HG03521 (cell line): Measurements from ENCODE around the gene APBB2.
A peak's percentile ranks its signal among the peaks of the same experiment; 100 is the strongest.

Experiments
- ATAC-seq: cut with Tn5 transposase; IDR thresholded peaks from one replicate; pipeline ENCODE4 v1.9.1; 2021; ENCODE audit warnings: mild to moderate bottlenecking, moderate library complexity; ENCODE audit not compliant: unreplicated experiment

Gene APBB2

DNA sequence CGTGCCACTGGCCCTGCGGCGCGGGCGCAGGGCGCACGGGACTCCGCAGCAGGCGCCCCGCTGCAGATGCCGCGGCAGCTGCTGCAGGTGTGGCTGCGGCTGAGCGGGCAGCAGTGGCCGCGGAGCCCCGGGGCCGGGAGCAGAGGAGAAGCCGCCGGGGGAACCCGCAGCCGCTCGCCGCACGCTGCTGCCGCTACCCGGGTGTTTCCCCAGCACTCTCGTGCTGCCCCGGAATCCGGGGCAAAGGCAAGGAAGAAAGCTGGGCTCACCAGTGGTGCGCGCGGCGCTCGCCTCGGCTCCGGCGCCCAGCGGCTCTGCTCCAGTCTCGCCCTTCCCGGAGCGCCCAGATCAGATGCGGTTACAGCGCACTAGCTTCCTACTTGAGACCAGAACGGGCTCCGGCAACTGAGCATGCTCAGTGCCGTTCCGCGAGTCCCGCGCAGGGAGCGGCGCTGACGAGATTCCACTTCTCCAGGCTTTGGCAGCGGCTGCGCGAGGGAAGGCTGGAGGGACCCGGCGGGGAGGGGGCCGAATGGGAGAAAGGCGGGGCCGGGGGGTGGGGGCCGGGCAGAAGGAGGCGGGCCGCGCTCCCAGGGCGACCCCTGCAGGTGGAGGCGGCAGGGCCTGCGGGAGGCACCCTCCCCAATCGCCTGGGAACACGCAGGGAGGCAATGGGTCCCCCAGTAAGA lies at the start of gene APBB2:
TSS of gene APBB2 (minus strand) at position 407 of the 689 bp plus-strand sequence. CDS start 181,288 bp downstream, outside the sequence.
- ATAC-seq: peak; percentile 42

DNA sequence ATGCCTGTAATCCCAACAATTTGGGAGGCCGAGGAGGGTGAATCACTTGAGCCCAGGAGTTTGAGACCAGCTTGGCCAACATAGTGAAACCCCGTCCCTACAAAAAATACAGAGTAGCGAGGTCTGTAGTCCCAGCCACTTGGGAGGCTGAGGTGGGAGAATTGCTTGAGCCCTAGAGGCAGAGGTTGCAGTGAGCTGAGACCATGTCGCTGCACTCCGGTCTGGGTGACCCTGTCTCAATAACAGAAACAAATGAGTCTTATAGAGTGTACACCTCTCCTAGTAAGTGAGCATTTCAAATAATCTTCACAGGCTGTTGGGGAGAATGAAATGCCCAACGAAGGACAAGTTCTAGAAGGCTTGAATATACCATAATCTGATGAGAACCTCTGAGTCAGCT lies 47.9 kb upstream of the APBB2 start:
- no peak for ATAC-seq

DNA sequence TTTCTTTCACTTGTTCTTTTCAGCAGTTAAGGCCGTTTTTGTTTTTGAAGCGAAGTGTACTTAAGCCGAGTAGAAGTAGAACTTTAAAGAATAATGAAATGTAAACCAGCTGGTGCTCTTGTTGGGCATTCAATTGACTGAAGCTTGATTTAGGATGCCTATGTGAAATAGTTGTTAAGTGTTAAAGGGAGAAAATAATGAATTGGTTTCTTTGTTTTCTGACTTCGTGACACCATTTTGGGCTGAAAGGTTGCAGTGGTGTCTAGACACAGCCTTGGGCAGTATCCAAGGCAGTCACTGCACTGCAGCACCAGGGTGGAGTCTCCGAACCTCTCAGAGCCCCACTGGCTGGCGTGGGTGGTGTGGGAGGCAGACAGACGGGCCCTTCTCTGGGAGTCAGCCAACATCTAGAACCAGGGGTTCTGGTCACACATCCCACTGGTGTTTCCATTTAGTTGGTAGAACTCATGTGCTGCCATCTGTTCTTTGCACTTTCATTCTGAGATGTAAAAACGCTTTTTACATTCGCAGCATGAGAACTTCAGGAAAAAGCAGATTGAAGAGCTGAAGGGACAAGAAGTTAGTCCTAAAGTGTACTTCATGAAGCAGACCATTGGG lies 45.9 kb upstream of the APBB2 start:
- ATAC-seq: no peak

DNA sequence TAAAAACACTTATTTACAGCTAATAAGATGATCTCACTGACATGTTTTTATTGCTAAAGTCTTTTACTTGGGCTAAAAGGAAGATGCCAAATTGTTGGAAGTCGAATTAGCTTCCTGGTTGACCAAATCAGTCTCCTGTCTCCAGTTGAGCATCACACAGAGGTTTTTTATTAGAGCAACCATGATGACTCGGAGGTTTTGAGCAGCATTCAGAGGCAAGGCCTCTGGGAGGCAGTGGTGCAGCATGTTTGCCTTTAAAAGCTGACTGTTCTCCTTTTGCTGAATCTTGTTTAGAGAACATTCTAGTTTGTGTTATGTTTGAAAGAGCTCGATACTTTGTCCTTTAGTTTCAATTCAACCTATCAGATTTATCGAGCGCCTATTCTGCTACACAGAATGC lies 44.4 kb upstream of the APBB2 start:
- no peak for ATAC-seq

DNA sequence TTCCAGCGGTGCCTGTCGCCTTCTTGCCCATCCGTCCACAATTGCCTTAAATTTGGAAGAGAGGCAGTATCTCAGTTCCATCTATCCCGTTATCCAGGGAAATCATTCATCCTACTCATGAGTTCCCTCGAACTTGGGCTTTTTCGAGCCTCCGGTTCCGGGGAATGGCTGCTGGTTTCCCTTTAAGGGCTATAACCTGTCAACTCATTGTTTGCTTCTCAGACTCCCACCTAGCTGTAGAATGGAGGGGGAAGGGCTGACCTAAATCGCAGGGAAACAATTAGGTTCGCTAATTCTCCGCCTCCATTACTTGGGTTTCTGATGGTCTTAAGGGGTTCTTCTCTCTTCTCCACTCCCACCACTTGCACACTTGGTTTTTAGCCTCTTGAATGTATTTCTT lies 43.6 kb upstream of the APBB2 start:
- no peak for ATAC-seq

DNA sequence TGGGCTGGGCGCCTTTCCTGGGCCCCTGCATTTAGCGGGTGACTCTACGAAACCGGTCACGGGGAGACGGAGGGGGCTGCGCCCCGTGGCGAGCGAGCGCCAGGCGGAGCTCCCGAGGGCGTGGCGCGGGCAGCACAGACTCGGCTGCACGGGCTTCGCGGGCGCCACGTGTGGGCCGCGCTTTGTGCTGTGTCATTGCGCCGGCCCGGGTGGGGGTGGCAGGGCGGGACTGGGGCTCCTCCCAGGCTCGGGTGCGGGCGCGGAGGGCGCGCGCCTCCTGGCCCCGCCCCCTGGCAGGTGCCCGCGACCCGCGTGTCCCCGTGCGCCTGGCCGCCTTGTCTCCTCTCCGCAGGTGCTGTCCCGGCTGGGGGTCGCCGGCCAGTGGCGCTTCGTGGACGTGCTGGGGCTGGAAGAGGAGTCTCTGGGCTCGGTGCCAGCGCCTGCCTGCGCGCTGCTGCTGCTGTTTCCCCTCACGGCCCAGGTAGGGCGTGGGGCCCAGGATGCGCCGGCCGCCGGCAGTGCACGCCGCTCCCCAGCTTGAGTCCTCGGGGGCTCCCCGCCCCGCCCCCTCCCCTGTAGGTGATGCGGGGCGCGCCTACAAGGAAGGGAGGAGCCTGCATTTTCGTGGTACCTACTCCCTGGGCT lies 43.0 kb upstream of the APBB2 start:
- ATAC-seq: peak; percentile 58

DNA sequence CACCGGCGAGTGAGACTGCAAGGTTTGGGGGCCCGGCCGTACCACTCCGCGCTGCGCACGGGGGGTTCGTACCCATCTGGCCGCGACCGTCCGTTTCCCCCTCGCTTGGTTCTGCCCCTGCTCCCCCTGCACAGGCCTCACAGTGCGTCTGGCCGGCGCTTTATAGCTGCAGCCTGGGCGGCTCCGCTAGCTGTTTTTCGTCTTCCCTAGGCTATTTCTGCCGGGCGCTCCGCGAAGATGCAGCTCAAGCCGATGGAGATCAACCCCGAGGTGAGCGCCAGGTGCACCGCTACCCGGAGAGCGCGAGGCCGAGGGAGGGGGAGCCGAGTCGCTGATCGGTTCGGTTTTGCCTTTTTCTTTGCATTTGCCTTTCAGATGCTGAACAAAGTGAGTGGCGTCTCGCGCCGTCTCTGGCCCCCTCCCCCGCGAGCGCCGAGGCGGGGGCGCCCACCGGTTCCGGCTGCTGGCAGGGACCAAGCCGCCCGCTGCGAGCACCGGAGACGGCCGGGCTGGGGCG lies 42.5 kb upstream of the APBB2 start, which contains the start of gene UCHL1:
TSS of gene UCHL1 (plus strand) at position 189 of the 517 bp plus-strand sequence. CDS start at position 238, 49 bp downstream.
- peak; percentile 43 for ATAC-seq

DNA sequence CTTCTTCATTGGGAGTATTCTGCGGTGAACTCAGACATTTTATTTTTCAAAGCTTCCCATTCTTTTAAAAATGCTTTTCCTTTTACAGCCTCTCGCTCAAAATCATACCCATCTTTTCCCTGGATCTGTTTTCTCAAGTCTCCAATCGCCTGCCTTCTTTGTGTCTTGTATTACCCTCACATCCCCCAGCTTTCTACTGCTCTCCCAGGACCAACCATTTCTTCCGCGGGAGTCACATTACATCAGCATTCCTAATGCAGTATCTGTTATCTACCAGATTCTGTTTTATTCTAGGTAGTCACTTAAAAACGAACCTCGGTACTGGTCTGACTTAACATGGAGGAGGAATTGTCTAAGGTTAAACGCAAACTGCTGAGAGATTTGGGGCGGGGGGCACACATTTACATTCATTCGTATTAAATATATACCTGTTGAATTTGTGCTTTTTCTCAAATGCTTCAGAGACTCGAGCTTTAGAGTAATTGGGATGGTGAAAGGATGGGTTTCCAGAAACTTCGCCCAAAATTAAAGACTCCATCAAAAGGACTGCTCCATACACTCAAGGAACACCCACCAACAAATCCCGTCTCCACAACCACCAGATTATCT lies 41.9 kb upstream of the APBB2 start:
- no peak for ATAC-seq

DNA sequence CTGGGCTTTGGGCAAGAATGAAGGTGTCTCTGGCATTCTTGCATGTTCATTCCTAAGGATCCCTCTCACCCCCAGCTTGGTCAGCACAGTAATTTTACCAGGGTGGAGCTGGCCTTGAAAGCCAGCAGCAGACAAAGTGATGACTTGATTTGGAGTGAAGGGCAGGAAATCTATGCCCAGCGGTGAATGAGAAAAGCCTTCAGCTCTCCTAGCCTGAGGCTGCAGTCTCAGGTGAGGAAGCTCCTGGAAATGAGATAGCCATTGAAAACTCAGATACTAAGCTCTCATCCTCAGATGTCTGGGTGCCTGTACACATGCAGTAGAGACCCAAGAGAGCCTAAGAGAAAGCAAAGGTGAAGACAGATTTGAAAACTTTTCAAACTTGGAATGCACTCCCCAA lies 31.6 kb upstream of the APBB2 start:
- ATAC-seq: no peak

DNA sequence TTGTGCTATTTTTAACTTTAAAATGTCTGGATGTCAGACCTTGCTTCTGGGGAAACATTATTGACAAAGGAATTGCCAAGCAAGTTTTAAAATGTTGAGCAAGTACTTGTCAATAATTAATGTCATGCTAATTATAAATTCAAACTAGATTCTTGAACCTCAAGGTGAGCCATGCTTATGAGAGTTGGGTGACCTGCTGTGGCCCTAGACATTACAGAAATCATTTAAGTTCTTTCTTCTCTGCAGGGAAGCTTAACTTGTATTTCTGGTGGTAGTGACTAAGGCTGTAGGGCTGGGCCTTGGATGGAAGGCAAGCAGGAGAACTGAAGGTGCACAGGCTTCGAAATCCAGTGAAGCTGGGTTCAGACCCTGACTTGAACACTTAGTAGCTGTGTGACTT lies 27.6 kb upstream of the APBB2 start:
- ATAC-seq: no peak

DNA sequence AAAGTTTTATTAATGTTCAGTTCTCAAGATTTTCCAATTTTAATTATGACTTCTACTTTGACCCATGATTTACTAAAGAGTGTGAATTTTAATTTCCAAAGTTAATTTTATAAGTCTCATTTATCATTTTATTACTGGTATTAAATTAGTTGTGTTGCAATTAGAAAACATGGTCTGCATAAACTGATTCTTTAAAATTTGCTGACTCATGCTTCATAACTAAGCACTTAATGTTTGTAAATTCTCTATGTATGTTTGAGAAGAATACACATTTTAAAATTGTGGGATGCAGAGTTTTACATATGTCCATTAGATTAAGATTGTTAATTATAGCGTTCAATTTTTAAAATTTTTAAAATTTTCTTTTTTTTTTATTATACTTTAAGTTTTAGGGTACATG lies 22.2 kb upstream of the APBB2 start:
- no peak for ATAC-seq

DNA sequence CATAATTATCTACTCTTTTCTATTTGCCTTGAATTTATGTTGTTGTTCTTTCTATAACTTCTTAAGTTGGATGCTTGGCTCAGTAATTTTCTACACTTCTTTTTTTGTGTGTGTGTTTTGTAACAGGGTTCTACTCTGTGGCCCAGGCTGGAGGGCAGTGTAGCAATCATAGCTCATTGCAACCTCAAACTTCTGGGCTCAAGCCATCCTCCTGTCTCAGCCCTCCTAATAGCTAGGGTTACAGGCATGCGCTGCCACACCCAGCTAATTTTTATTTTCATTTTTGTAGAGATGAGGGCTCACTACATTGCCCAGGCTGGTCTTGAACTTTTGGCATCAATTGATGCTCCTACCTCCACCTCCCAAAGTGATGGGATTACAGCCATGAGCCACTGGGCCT lies 21.7 kb upstream of the APBB2 start:
- ATAC-seq: no peak

DNA sequence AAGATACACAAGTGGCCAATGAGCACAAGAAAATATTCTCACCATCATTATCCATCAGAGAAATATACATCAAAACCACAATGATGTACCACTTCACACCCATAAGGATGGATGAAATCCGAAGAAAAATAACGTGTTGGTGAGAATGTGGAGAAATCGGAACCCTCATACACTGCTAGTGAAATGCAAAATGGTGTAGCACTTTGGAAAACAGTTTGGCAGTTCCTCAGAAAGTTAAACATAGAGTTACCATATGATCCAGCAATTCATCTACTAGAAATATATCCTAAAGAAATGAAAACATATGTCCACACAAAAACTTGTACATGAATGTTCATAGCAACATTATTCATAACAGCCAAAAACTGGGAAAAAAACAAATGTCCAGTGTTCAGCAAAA lies 18.5 kb upstream of the APBB2 start:
- ATAC-seq: no peak

DNA sequence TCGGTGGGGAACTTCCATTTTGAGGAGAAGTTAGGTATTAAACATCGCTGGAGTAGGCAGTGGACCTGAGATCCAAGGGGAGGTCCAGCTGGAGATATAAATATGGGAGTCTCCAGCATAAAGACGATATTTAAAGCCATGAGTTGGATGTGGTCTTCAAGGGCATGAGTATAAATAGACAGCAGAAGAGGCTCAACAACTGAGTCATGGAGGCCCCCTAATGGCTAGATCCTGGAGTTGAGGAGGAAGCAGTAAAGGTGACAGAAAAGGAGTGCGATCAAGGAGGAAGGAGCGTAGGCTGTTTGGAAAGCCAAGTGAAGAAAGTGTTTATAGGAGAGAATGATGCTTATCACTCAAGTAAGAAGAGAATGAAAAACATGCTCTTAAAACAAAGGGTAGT lies 18.1 kb upstream of the APBB2 start:
- no peak for ATAC-seq

DNA sequence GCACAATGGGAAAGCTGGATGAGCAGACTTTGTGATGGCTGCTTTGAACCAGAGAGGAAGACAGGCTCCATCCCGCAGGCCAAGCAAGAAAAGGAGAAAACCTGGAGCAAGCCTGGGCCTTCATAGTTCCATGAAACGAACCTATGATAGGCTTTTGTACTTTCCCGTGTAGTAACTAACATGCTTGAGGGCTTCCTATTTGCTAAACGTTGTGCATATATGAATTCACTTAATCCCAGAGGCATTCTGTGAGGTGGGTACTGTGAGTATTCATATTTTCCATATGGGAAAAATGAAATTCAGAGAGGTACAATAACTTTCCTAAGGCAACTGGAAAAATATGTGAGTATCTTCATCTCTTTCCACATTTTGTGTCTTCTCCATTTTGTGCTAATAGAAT lies 13.6 kb upstream of the APBB2 start:
- ATAC-seq: no peak

DNA sequence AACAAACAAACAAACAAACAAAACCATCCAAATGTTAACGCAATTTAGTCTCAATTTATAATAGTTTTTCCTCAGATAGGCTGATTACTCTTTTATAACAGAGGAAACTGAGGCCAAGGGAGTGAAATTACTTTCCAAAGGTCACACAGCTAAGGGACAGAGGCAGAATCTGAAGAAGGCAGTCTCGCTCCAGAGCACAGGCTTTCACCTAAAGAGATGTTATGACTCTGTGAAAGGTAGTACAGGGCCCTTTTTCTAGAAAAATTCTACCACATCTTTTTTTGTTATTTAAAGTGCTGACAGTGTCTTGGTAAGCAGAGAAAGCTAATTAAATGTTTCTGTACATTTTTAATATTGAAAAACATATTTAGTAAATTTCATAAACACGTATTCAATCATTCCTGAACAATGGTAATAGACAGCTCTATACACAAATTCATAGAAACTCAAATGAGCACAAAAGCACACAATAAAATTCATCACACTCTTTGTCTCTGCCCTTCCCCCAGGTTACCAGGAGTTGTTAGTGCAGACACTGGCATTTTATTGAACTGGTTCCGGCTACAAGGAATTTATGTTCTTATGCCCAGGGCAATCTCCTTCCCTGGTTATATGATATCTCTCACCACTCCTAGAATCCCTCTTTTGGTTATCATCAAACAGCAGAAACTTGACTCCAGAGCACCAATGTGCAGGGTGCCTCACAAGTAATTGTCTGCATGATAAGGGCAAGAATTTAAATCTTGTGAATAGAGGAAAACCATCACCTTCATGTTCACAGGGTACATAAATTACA lies 7.7 kb upstream of the APBB2 start:
- no peak for ATAC-seq

DNA sequence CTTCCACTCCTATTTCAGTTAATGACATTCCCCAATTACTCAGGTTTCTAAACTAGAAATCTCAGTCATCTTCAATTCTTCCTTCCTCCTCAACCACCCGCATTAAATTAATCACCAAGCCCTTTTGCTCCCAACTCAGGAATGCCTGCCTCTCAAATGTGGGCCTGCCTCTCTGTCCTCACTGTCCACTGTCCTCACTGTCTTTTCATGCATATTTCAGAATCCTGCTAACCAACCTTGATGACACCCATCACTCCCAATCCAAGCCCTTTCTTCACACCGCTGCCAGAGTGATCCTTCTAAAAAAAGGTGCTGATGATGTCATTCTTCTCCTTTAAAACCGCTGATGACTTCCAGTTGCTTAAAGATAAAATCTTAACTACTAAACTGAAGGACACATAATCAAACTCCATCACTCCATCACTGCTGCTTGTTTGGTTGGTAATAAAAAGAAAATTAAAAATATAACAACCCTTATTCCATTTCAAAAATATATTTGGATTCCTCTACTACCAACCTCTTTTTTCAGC lies 5.1 kb upstream of the APBB2 start:
- no peak for ATAC-seq

DNA sequence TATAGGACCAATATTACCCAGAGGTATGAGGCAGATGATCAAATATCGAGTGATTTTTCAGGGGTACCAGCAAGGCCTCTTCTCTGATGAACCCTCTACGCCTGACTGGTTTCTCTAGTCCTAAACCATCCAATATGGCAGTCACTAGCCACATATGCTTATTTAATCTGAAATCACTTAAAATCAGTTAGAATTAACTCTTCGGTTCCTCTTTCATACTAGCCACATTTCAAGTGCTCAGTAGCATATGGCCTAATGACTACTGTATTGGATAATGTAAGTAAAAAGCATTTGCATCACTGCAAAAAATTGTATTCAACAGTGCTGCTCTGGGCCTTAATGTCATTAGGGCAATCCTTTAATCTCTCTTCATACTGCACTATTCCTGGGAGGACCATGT lies 4.4 kb upstream of the APBB2 start:
- ATAC-seq: no peak

DNA sequence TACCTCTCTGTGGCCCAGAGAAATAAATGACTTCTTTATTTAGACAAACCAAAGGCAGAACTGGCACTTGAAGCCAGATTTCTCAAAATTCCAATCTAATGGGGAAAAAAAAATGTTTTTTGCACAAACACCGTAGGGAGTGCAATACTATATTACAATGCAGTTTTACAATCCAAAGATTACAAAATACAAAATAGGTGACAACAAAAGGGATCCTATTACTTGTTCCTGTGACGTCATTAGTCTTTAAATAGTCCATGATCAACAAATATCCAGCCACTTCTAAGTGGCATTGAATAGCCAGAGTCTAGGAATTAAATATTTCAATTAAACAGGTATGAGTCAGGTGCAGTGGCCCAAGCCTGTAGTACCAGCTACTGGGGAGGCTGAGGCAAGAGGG lies 3.0 kb upstream of the APBB2 start:
- no peak for ATAC-seq

DNA sequence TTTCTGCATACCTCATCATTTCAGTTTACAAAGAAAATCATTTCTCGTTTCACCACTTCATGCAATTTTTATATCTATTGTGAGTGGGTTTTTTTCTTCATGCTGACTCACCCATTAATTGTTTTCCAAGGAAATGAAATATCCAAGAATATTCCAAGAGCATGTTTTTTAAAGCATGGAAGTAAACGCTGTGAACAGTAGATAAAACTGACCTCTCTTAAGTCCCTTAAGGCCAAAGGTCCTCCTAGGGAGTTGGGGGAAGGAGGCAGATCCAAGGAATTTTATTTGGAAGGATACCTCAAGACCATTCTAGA lies 2.6 kb upstream of the APBB2 start:
- ATAC-seq: no peak
